ENCODE data around the gene MUSK.

DNA sequence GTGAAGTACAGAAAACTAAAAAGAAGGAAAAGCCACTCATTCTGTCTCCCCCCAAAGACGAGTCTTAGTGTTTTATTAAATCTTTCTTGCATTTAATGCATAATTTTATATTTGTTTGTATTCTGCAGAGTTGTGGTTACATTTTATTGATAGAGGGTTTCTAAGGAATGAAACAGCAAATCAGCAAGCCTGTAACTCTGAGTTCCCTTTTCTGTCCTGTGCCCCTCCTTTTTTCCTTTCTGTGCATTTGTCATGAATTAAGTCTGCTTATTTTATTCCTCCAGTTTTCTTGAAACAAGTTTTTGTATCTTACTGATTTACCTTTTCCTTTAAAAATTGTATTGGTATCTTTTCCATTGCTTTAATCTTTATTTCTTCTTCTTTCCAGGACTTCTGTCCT is 132.8 kb downstream of the MUSK start:
- TF ChIP-seq, protein P1, sequence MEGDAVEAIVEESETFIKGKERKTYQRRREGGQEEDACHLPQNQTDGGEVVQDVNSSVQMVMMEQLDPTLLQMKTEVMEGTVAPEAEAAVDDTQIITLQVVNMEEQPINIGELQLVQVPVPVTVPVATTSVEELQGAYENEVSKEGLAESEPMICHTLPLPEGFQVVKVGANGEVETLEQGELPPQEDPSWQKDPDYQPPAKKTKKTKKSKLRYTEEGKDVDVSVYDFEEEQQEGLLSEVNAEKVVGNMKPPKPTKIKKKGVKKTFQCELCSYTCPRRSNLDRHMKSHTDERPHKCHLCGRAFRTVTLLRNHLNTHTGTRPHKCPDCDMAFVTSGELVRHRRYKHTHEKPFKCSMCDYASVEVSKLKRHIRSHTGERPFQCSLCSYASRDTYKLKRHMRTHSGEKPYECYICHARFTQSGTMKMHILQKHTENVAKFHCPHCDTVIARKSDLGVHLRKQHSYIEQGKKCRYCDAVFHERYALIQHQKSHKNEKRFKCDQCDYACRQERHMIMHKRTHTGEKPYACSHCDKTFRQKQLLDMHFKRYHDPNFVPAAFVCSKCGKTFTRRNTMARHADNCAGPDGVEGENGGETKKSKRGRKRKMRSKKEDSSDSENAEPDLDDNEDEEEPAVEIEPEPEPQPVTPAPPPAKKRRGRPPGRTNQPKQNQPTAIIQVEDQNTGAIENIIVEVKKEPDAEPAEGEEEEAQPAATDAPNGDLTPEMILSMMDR (IDR thresholded peaks at IDR 0.05; ENCODE audit: extremely low read depth in 1 of 2, insufficient read depth in 1 of 2, low read depth in 1 of 2, low read length in 2 of 2): no peak
- no peak for TF ChIP-seq EZH2 (IDR thresholded peaks at IDR 0.05; ENCODE audit: borderline replicate concordance, low read depth, low read length, severe bottlenecking)

Measured in endothelial cell of umbilical vein (primary cell).